ENCODE data around the gene SLC15A2. TPM values are rescaled to one million over a fixed set of nuclear protein-coding genes. Genes with fewer than 3 reads are reported as not detected.

Gene SLC15A2
- total RNA-seq, 3 donors from 2014 or later (not counting 1 experiment from before 2014, with no cell fraction given), result 0.78 to 4.4 (median 2.2) TPM

DNA sequence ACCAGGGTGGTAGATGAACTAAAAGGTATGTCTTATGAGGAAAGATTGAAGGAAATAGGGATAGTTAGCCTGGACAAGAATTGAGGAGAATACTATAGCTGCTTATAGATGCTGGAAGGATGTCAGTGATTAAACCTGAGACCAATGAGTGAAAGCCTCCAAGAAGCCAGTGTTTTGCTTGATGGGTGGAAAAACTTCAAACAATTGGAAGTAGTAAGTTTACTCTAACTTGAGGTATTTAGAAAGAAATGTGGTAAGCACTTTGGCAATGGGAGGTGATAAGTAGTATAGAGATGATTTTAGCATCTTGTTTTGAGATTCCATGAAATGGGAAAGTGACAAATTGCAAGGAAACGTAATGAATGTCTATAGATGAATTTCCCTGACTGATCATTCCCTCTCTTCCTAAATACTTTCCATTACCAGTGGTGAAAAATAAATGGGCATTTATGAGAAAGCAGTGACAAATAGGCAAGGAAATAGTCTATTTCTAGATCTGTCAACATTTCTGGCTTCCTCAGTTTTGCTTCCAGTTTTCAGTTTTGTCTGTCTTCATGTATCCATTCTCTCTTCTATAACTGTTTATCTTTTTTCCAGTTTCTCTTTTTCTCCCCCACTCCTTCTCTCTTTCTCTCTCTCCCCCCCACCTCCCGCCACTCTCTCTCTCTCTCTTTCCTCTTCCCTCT, 19.2 kb downstream of the SLC15A2 start:
- TF ChIP-seq, protein P1, sequence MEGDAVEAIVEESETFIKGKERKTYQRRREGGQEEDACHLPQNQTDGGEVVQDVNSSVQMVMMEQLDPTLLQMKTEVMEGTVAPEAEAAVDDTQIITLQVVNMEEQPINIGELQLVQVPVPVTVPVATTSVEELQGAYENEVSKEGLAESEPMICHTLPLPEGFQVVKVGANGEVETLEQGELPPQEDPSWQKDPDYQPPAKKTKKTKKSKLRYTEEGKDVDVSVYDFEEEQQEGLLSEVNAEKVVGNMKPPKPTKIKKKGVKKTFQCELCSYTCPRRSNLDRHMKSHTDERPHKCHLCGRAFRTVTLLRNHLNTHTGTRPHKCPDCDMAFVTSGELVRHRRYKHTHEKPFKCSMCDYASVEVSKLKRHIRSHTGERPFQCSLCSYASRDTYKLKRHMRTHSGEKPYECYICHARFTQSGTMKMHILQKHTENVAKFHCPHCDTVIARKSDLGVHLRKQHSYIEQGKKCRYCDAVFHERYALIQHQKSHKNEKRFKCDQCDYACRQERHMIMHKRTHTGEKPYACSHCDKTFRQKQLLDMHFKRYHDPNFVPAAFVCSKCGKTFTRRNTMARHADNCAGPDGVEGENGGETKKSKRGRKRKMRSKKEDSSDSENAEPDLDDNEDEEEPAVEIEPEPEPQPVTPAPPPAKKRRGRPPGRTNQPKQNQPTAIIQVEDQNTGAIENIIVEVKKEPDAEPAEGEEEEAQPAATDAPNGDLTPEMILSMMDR (IDR thresholded peaks at IDR 0.05), result no peak
- H3K4me1 ChIP-seq (ENCODE audit: control insufficient read depth, insufficient read depth, low read length), result no peaks in the 10 kb centered on the region
- no peaks in the 10 kb centered on the region for H3K9me3 ChIP-seq (ENCODE audit: control insufficient read depth, insufficient read depth, low read length)
- intact Hi-C loops (cut with micrococcal nuclease), result no loop called here
- no peaks in the 10 kb centered on the region for H3K4me1 Mint-ChIP-seq
- ATAC-seq (no peak), DNase-seq (no peak)
- H3K9me3 Mint-ChIP-seq, result peaks cover under 1 to 1% of the 10 kb centered on the region in 2 donors
- H3K27ac ChIP-seq (ENCODE audit: low read length), result no peak overlapping the region
- 97% methylated on average over 1 of the region's 2 CpGs for WGBS (ENCODE audit: insufficient coverage)
- no peak overlapping the region for H3K4me3 ChIP-seq (ENCODE audit: low read length)
- H3K36me3 ChIP-seq (ENCODE audit: control insufficient read depth, insufficient read depth, low read length), result no peaks in the 10 kb centered on the region
- no peaks in the 10 kb centered on the region for H3K27me3 Mint-ChIP-seq (ENCODE audit: low read depth in 2 of 2)
- H3K4me3 Mint-ChIP-seq, result no peak overlapping the region
- H3K36me3 Mint-ChIP-seq, result peaks cover 5% of the 10 kb centered on the region
- no peak overlapping the region for H3K27ac Mint-ChIP-seq
- no peaks in the 10 kb centered on the region for H3K27me3 ChIP-seq (ENCODE audit: control insufficient read depth, insufficient read depth, low read length)

DNA sequence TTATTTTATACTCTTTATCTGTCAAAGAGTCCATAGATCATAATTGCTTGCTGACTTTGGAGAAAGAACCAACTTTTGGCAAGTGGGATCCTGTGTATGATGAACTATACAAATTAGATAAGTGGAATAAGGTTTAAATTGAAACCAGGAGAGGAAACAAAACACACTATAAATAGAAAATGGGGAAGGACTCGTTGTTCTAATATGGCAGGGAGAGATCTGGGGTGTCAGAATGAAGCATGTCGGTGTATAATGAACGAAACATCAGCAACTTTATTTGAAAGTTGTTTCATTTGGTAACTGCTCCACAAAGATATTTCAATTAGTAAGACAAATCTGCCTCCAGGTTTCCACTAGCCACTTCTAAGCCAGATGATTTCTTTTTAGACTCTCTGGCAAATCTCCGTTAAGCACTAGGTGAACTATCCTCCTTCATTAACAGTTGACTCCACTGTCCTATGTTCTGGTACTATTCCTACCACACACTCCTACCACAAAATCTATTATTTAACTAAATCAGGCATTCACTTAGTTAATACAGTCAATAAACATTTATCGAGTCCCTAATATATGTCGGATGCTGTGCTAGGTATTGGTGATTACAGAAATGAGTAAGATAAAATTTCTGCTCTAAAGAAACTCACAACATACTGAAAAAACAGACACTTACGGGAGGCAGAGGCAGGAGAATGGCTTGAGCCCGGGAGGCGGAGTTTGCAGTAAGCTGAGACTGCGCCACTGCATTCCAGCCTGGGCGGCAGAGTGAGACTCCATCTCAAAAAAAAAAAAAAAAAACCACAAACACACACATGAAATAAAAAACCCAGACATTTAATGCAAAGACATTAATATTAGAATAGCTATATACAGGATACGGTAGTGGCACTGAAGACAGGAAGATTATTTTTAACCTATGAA, 20.1 kb downstream of the SLC15A2 start:
- TF ChIP-seq, protein P1 (IDR thresholded peaks at IDR 0.05), result no peak
- no peaks in the 10 kb centered on the region for H3K4me1 Mint-ChIP-seq
- no peak for ATAC-seq
- DNase-seq, result no peak
- H3K9me3 Mint-ChIP-seq, result no peaks in the 10 kb centered on the region
- Histone ChIP-seq H3K36me3 (ENCODE audit: control insufficient read depth, insufficient read depth, low read length) (no peaks in the 10 kb centered on the region), H3K4me3 (ENCODE audit: low read length) (no peak overlapping the region), H3K27ac (ENCODE audit: low read length) (no peak overlapping the region), H3K27me3 (ENCODE audit: control insufficient read depth, insufficient read depth, low read length) (no peaks in the 10 kb centered on the region), H3K9me3 (ENCODE audit: control insufficient read depth, insufficient read depth, low read length) (no peaks in the 10 kb centered on the region), H3K4me1 (ENCODE audit: control insufficient read depth, insufficient read depth, low read length) (no peaks in the 10 kb centered on the region)
- H3K27ac Mint-ChIP-seq, result no peak overlapping the region
- no peaks in the 10 kb centered on the region for H3K27me3 Mint-ChIP-seq (ENCODE audit: low read depth in 2 of 2)
- 80% methylated on average over 10 of the region's 12 CpGs for WGBS (ENCODE audit: insufficient coverage)
- intact Hi-C loops (cut with micrococcal nuclease), result no loop called here
- peaks cover 5% of the 10 kb centered on the region for H3K36me3 Mint-ChIP-seq
- H3K4me3 Mint-ChIP-seq, result no peak overlapping the region

DNA sequence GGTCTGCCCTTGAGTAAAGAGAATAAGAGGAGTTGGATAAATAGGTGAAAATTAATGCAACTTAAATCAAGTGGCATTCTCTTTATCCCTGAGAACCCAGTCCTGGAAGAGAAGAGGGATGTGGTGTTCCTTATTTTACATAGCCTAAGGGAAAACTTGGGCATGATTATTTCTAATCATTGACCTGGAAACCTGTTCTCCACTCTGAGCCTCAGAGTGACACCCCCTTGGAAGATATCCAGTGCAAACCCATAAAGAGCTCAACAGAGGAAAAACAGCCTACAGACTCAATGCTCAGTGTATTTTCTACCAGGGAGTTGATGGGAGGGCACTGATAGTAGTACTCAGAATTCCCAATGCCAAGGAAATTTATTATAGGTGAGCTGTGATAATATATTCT, 22.0 kb downstream of the SLC15A2 start:
- no peak overlapping the region for H3K27ac ChIP-seq (ENCODE audit: low read length)
- no peaks in the 10 kb centered on the region for H3K4me1 Mint-ChIP-seq
- H3K27ac Mint-ChIP-seq, result no peak overlapping the region
- H3K4me3 Mint-ChIP-seq, result no peak overlapping the region
- H3K36me3 ChIP-seq (ENCODE audit: control insufficient read depth, insufficient read depth, low read length), result no peaks in the 10 kb centered on the region
- TF ChIP-seq, protein P1 (IDR thresholded peaks at IDR 0.05), result no peak
- H3K36me3 Mint-ChIP-seq, result peaks cover 5% of the 10 kb centered on the region
- intact Hi-C loops (cut with micrococcal nuclease), result no loop called here
- DNase-seq (no peak), ATAC-seq (no peak)
- H3K27me3 ChIP-seq (ENCODE audit: control insufficient read depth, insufficient read depth, low read length), result no peaks in the 10 kb centered on the region
- no peak overlapping the region for H3K4me3 ChIP-seq (ENCODE audit: low read length)
- H3K27me3 Mint-ChIP-seq (ENCODE audit: low read depth in 2 of 2), result no peaks in the 10 kb centered on the region
- no peaks in the 10 kb centered on the region for H3K4me1 ChIP-seq (ENCODE audit: control insufficient read depth, insufficient read depth, low read length)
- H3K9me3 ChIP-seq (ENCODE audit: control insufficient read depth, insufficient read depth, low read length), result no peaks in the 10 kb centered on the region
- H3K9me3 Mint-ChIP-seq, result no peaks in the 10 kb centered on the region
